ENCODE data around the gene HS1BP3. TPM values are rescaled to one million over a fixed set of nuclear protein-coding genes. Genes with fewer than 3 reads are reported as not detected.

The HS1BP3 gene
- total and polyA plus RNA-seq, 2 of the 13 experiments (the other 11 are each of a cell fraction or from before 2014, with no cell fraction given): 15.2 to 22.0 TPM

- Histone ChIP-seq H4K20me1 (ENCODE audit: insufficient read depth, low read length) (no peaks in the 10 kb centered on the region), H3K9me3 (ENCODE audit: low read length) (no peaks in the 10 kb centered on the region), H3K4me3 (replicated peaks in 1 of 3; ENCODE audit: insufficient read depth in 1 of 3, low read depth in 2 of 3, low read length in 3 of 3) (no peak overlapping the region), H3K36me3 (replicated peaks in 1 of 2; ENCODE audit: control insufficient read depth in 1 of 2, insufficient read depth in 2 of 2, low read length in 2 of 2) (peaks cover 8 to 17% of the 10 kb centered on the region in 2 experiments), H3K4me2 (ENCODE audit: low read depth, low read length) (no peak overlapping the region), H3K79me2 (ENCODE audit: insufficient read depth, low read length) (peaks cover 6% of the 10 kb centered on the region), H3K9ac (ENCODE audit: insufficient read depth, low read depth, low read length) (no peak overlapping the region), H3K27ac (ENCODE audit: extremely low read length, insufficient read depth, low read length) (no peak overlapping the region), H3K4me1 (ENCODE audit: insufficient read depth, low read length) (peaks cover 36% of the 10 kb centered on the region), H2AFZ (ENCODE audit: low read length) (no peak overlapping the region), H3K27me3 (ENCODE audit: control insufficient read depth in 1 of 2, insufficient read depth in 2 of 2, low read length in 2 of 2) (no peaks in the 10 kb centered on the region; a peak in 1 of 5 replicates)
- in situ Hi-C loops (cut with HindIII; ENCODE audit: extremely low pct_ligation_motif_present, low pct_unique_long_range_greater_than_20kb) (no loop called here), intact Hi-C loops (cut with micrococcal nuclease; ENCODE audit: unreplicated experiment) (no loop called here)
- FAIRE-seq: no peak
- TF ChIP-seq YEATS4 (CRISPR knock-in tag; IDR thresholded peaks at IDR 0.05; ENCODE audit: borderline replicate concordance) (no peak), SRY (CRISPR knock-in tag; IDR thresholded peaks at IDR 0.05) (no peak), BRF2 (CRISPR knock-in tag; IDR thresholded peaks at IDR 0.05) (no peak), CCDC6 (CRISPR knock-in tag; IDR thresholded peaks at IDR 0.05) (no peak), CHD2 (IDR thresholded peaks at IDR 0.05; ENCODE audit: low read depth, low read length) (no peak), ESRRA (CRISPR knock-in tag; IDR thresholded peaks at IDR 0.05; ENCODE audit: low read depth) (no peak)
- TF ChIP-seq, protein P1, sequence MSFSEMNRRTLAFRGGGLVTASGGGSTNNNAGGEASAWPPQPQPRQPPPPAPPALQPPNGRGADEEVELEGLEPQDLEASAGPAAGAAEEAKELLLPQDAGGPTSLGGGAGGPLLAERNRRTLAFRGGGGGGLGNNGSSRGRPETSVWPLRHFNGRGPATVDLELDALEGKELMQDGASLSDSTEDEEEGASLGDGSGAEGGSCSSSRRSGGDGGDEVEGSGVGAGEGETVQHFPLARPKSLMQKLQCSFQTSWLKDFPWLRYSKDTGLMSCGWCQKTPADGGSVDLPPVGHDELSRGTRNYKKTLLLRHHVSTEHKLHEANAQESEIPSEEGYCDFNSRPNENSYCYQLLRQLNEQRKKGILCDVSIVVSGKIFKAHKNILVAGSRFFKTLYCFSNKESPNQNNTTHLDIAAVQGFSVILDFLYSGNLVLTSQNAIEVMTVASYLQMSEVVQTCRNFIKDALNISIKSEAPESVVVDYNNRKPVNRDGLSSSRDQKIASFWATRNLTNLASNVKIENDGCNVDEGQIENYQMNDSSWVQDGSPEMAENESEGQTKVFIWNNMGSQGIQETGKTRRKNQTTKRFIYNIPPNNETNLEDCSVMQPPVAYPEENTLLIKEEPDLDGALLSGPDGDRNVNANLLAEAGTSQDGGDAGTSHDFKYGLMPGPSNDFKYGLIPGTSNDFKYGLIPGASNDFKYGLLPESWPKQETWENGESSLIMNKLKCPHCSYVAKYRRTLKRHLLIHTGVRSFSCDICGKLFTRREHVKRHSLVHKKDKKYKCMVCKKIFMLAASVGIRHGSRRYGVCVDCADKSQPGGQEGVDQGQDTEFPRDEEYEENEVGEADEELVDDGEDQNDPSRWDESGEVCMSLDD (CRISPR knock-in tag; IDR thresholded peaks at IDR 0.05; ENCODE audit: borderline replicate concordance): no peak
- TF ChIP-seq, protein P2, sequence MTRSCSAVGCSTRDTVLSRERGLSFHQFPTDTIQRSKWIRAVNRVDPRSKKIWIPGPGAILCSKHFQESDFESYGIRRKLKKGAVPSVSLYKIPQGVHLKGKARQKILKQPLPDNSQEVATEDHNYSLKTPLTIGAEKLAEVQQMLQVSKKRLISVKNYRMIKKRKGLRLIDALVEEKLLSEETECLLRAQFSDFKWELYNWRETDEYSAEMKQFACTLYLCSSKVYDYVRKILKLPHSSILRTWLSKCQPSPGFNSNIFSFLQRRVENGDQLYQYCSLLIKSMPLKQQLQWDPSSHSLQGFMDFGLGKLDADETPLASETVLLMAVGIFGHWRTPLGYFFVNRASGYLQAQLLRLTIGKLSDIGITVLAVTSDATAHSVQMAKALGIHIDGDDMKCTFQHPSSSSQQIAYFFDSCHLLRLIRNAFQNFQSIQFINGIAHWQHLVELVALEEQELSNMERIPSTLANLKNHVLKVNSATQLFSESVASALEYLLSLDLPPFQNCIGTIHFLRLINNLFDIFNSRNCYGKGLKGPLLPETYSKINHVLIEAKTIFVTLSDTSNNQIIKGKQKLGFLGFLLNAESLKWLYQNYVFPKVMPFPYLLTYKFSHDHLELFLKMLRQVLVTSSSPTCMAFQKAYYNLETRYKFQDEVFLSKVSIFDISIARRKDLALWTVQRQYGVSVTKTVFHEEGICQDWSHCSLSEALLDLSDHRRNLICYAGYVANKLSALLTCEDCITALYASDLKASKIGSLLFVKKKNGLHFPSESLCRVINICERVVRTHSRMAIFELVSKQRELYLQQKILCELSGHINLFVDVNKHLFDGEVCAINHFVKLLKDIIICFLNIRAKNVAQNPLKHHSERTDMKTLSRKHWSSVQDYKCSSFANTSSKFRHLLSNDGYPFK (CRISPR knock-in tag; IDR thresholded peaks at IDR 0.05; ENCODE audit: borderline replicate concordance): no peak
- BruUV-seq (replicated peaks): no TSS peak
- POLR2A ChIA-PET: no interaction called here
- CTCF ChIA-PET (ENCODE audit: low intra/inter-chr PET ratio, low total read pairs): no interaction called here
- WGBS (ENCODE audit: low lambda C conversion rate): 88% methylated on average over 14 of the region's 14 CpGs
- no peak for DNase-seq (ENCODE audit: low spot score)
- ATAC-seq: no peak
Observed at GRCh38 chr2:20645301-20645701, 5.6 kb downstream of the HS1BP3 start.

All from HepG2 (cell line).